ENCODE data around the gene MAPK1.
"Not testable (repeated sequence)": the region's sequence is repeated elsewhere in the genome, so short reads cannot be mapped to it uniquely, and the experiment has no call there.

Gene MAPK1

DNA sequence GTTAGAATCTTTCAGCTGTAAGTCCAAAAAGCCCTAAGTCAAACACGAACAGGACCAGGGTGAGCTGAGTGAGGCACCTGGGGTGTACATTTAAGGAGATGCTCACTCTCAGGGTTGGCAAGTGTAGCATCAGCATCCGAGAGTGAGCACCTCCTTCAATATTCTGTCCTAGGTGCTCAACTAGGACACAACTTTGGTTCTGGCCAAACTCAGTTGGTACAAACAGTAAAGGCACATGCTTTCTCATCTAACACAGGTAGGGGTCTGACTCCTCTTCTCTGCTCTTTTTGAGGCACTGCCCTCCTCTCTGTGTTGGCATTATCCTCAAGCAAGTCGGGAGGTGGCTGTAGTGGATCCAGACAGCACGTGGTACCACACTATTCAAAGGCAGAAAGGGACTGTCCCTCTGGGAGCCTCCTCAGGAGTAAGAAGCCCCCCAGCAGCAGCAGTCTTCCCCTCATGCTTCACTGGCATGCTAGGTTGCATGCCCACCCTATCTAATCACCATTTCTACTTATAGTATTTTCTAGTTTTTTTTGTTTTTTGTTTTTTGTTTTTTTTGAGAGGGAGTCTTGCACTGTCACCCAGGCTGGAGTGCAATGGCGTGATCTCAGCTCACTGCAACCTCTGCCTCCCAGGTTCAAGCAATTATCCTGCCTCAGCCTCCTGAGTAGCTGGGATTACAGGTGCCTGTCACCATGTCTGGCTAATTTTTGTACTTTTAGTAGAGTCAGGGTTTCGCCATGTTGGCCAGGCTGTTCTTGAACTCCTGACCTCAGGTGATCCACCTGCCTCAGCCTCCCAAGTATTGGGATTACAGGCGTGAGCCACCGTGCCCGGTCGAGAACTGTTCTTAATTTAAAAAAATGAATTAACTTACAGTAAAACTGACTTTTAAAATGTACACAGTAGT is 14.7 kb upstream of the MAPK1 start:
- FAIRE-seq, result no peak

DNA sequence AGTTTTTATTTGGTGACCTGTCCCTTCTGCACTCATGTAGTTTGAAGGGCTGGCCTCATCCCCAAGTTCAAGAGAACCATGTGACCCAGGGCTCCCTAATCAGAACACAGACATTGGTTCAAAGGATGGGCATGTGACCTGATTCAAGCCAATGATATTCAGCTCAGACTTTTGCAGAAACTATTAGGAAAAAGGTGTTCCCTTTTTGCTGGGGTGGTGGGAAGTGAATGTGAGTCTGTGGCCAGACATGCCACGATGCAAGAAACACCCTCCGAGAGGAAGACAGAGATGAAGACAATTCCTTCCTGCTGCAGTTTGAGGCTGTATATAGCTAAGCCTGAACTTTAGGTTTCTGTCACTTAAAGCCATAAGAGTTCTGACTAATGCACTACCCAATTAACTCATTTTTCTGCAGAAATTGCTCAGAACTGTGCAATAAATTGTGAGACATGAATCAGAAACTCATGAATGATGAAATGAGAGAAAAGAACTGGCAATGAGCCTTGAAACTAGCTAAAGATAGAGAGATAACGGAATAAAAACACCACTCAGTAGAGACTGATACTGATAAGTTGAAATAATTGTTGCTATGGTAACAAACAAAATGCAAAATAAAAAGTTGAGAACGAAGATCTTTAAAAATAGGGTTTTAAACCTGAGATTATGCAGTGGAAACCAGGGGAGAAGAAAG is 9.2 kb upstream of the MAPK1 start:
- FAIRE-seq, result no peak

DNA sequence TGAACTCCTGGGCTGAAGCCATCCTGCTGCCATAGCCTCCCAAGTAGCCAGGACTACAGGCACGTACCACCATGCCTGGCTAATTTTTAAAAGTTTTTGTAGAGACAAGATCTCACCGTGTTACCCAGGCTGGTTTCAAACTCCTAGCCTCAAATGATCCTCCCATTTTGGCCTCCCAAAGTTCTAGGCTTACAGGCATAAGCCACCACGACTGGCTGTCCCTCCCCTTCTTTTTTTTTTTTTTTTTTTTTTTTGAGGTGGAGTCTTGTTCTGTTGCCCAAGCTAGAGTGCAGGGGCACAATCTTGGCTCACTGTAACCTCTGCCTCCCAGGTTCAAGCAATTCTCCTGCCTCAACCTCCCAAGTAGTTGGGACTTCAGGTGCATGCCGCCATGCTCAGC is 7.5 kb upstream of the MAPK1 start:
- FAIRE-seq, result not testable (repeated sequence)

DNA sequence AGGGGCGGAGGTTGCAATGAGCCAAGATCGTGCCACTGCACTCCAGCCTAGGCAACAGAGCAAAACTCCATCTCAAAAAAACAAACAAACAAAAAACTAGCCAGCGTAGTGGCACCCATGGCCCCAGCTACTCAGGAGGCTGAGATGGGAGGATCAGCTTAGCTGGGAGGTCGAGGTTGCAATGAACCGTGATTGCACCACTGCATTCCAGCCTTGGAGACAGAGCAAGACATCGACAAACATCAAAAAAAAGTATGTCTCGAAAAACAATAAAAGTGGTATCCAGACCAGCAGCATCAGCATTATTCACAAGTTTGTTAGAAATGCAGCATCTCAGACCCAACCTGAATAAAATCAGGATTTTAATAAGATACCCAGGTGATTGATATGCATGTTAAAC is 6.2 kb upstream of the MAPK1 start:
- FAIRE-seq, result no peak

DNA sequence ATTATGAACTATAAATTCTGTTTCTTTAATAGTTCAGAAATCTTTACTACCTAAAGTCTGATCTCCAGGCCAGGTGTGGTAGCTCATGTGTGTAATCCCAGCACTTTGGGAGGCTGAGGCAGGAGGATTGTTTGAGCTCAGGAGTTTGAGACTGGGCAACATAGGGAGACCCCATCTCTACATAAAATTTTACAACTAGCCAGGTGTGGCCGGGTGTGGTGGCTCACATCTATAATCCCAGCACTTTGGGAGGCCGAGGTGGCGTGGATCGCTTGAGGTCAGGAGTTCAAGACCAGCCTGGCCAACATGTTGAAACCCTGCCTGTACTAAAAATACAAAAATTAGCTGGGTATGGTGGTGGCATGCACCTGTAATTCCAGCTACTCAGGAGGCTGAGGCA is 5.3 kb upstream of the MAPK1 start:
- FAIRE-seq, result not testable (repeated sequence)

DNA sequence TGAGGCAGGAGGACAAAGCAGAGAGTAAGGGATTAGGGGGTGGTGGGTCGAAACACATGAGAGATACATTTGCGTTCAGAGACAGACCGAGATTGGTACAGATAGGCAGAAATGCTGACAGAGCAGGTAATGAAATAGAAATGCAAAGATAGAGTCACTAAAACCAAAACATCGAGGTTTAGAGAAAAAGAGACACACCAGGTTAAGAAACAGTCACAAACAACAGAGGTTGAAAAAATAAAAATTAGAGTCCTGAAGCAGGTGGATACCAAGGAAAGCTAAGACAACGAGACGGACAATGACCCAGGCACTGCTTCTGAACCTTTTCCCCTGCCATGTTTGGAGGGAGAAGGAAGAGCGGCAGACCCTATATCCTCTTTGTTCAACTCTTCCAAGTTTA is 1.2 kb upstream of the MAPK1 start:
- no peak for FAIRE-seq

DNA sequence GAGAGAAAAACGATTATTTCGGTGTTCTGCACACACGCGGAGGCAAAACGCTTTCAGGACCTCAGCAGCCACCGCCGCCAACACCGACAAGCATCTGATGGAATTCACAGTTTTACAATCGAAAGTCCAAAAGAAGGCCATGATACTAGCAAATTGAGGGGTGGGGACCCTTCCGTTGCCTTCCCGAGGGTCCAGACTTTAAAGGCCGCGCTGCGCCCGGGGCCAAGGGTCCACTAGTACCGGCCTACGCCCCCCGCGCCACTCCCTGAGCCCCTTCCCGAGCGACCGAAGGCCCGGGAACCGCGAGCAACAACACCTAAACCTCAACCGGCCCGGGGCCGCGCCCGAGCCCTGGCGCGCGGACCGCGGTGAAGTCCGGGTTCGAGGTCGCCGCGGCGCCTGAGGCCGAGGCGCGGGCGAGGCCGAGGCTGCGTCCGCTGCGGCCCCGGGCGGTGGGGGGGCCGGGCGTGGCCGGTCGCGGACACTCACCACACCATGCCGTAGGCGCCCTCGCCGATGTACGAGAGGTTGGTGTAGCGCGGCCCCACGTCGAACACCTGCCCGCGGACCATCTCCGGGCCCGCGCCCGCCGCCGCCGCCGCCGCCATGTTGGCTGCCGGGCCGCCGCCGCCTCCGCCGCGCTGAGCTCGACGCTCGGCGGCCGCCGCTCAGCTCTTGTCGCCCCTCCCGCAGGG is 465 bp downstream of the MAPK1 start:
- no peak for FAIRE-seq

DNA sequence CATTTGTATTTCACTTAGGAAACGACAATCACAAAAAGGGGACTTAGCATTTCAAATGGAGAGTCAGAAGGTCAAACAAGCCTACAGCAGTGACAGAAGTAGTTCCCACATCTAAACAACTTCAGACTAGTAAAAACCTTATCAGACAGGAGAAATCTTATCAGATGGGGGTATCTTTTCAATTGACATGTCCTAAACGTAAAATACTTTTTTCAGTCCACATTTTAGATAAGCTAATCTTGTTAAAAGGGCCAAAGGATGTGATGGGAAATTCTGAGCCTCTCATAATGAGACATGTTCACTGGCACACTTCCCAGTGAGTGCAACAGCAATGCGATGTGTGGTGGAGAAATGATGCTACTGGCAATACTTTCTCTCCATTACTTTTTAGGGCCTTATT is 2.4 kb downstream of the MAPK1 start:
- FAIRE-seq, result no peak

DNA sequence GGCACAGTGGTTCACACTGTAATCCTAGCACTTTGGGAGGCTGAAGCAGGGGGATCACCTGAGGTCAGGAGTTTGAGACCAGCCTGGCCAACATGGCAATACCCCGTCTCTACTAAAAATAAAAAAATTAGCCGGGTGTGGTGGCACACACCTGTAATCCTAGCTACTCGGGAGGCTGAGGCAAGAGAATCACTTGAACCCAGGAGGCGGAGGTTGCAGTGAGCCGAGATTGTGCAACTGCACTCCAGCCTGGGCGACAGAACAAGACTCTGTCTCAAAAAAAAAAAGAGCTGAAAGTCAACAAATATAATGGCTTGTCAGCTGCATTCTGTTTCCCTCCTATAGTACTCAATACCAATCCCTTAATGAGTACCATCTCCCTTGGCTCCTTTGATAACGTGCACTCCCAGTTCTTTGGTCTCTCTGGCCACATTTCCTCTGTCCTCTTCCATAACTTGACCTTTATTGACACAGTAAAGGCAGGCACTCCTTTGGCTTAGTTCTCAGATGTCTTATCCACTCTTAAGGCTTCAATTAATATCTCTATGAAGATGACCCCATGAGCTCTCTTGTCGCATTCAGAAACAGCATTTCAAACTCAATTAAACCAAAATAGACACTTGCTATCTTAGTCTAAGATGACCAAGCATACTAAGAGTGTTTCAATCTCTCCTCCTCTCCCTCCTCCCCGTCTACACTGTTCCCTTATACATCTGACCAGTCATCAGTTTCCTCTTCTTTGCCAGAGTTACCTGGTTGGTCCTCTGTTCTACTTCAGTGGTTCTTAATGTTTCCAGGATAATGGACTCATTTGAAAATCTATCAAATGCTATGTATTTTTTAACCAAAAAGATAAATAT is 4.8 kb downstream of the MAPK1 start:
- no peak for FAIRE-seq

DNA sequence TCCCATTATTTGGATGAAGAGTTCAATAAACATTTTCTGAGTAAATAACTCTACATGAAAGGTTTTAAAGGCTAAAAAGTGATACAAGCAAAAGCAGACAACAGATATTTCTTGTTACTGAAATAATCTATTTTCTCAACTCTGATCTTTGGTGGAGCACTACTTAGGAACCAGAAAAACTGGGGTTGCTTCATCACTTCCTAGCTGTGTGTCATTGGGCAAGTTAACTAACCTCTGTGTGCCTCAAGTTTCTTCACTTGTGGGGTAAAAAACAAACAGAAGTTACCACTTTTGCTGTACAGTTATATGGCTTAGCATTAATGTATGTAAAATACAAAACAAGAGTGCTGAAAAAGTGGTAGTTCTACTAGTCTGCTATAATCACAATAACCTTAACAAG is 5.6 kb downstream of the MAPK1 start:
- FAIRE-seq, result no peak

DNA sequence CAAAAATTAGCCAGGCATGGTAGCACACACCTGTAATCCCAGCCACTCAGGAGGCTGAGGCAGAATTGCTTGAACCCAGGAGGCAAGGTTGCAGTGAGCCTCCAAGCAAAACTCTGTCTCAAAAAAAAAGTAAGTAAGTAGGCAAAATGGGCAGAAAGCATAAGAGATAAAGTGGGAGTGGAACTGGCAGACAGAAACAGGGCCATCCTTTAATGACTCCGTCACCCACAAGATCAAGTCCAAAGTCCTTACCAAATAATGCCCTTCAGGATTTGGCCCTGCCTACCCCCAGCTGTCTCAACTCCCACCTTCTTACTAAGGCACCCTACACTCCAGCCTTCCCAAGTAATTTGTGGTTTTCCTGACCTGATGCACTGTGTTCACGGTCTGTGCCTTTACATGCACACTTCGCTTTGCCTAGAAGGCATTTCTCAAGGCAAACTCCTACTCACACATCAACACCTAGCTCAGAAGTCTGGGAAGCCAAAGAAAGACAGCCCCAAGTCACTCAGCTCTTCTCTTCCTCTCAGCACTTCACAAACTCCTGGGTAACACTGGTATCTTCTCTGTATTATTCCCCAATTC is 6.1 kb downstream of the MAPK1 start:
- FAIRE-seq, result no peak

DNA sequence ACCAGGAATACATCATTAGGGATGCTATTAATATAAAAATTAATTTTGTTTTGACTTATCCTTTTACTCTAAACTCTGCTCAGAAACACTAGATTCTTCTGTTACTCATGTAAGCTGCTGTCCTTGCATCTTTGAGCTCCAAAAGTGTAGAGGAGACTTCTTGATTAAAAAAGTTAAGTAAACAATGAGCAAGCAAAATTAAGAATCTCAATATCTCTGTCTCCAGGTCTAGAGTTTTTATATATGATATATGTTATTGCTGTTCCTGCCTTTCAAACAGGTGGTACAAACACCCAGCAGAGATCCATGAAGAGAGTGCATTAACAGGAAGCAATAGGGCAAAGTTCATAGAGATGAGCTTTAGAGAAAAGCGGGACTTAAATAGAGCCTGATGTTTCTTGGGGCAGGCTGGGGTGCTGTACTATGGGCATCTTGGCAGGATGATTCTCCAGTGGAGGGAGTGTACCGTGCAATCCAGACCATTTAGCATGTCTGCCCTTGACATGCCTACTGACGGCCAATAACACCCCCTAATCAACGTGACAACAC is 6.9 kb downstream of the MAPK1 start:
- no peak for FAIRE-seq

DNA sequence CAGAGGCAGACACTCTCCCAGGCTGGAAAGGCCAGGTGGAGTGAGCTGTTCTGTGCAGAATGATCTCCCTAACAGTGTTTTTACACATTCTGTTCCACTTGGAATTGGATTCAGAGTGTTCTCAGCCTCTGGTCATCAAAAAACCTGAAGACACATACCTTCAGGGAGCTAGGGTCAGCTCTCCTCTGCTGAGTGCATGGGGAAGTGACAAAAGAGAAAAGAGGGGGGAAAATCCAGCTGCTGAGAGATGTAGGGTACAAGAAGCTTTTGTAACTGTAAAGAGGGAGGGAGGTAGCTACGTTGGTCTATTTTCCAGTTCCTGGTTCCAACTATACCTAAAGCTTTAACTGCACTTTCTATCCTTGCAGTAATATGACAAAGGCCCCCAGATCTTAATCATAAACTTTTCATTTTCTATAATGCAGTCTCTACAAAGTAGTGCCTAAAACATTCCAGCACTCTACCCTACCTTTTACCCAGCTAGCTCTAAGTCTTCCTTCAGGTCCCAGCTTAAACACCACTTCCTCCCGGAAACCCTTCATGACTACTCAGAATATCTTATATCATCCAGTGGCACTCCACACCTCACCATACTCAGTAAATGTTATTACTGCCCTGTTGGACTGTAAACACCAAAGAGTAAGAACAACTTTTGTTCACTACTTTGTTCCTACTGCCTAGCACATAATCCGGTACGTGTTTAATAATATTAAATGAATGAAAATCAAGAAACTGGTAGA is 9.2 kb downstream of the MAPK1 start:
- FAIRE-seq, result no peak

DNA sequence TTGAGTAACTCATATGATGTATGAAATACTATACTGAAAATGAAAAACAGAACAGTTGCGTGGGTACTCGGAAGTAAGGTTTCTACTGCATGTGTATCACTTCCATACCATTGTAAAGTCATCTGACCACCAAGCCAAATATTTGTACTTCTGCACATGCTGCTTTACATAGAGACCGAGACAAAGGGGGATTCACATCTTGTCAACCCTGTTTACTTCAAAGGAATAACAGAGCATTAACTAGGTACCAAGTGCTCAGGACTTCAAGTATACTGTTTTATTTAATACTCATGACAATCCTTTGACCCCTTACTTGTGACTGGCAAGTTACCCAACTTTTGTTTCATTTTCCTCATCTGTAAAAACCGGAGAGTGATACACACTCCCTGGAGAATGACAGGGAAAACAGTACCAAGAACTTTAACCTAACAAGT is 9.9 kb downstream of the MAPK1 start:
- no peak for FAIRE-seq

DNA sequence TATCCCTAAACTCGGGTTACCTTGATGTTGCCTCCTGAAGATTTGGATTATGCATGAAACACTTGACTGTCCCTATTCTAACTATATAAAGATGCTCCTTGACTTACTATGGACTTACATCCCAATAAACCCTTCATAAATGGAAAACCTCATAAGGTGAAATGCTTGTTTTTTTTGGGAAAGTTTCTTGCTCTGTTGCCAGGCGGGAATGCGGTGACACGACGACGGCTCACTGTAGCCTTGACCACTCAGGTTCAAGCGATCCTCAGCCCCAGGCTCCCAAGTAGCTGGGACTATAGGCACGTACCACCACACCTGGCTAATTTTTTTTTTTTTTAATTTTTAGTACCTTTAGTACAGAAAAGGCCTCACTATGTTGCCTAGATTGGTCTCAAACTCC is 10.6 kb downstream of the MAPK1 start:
- no peak for FAIRE-seq

DNA sequence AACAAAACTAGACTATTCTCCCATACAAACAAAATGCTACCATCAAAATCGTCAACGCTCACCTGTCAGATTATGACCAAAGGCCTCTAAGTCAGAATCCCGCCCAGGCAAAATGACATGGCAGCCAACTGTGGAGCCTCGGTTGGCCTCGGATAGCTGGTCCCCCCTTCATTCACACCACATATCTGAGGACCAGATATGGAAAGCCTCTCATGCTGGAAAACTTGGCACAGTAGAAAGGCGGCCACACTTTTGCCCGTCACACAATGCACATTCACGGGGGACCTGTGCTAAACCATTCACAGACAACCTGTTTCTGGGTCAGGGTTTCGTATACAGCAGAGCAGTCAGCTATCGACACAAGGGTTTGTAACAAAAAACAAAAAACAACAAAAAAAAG is 11.2 kb downstream of the MAPK1 start:
- no peak for FAIRE-seq

DNA sequence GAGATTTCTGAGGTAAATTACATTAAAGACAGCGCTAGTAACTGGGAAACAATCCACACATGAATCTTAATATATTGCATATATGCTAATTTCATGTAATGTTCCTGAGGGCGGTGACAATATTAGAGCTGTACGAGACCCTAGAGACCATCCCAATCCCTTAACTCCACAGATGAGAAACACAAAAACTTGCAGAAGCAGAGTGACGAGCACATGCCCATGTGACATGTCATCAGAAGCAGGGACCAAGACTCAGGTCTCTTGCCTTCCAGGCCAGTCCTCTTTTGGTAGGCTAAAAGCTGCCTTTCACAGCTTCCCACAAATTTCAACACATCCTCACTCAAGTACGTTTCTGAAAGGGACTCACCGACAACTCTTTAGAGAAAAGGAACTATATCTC is 11.8 kb downstream of the MAPK1 start:
- no peak for FAIRE-seq

DNA sequence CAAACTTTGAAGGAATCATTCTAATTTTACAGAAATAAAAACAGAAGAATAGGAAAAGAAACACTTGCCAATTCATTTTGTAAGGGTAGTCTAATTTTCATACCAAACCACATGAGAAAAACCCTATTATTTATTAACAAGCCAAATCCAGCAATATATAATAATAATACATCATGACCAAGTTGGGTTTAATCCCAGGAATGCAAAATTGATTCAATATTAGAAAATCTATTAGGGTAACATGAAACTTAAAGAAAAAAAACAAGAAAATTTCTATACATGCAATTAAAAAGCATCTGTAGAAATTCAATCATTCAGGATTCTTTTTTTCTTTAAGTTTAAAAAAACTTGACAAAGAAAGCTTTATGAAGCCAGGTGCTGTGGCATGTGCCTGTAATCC is 16.8 kb downstream of the MAPK1 start:
- FAIRE-seq, result no peak

DNA sequence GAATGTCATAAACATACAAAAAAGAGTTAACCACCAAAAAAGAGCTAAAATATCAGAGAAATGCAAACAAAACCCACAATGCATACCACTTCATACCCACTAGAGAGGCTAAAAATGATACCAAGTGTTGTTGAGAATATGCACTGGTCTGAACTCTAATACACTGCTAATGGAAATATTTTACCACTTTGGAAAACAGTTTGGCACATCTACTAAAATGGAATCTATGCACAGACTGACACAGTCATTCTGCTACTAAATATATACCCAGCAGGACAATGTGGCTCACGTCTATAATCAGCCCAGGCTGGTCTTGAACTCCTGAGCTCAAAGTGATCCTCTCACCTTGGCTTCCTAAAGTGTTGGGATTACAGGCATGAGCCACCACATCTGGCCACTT is 18.0 kb downstream of the MAPK1 start:
- FAIRE-seq, result no peak

DNA sequence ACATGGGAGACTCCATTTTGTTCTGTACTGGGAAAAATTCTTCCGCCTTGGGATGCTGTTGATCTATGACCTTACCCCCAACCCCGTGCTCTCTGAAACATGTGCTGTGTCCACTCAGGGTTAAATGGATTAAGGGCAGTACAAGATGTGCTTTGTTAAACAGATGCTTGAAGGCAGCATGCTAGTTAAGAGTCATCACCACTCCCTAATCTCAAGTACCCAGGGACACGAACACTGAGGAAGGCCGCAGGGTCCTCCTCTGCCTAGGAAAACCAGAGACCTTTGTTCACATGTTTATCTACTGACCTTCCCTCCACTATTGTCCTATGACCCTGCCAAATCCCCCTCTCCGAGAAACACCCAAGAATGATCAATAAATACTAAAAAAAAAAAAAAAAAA is 19.4 kb downstream of the MAPK1 start:
- FAIRE-seq, result not testable (repeated sequence)
